K562 treated with DMSO at 1 percent for 12 hours (cell line): ENCODE results near the gene RNF5. TPM values are rescaled to one million over a fixed set of nuclear protein-coding genes. Genes with fewer than 3 reads are reported as not detected.

Experiments
- total RNA-seq: library from RNA; unstranded; fragments of 300-600 nt; gene quantifications from 2 replicates; pipeline ENCODE4 v1.2.3, GENCODE V29; 2022; ENCODE audit not compliant: insufficient read depth

RNF5 gene
- total RNA-seq = 263 and 302 TPM in 2 replicates

GRCh38 chr6:32177788-32178546 is at the start of gene RNF5:
Gene RNF5, plus strand, starts transcription at chr6:32178405. Its CDS starts 107 bp downstream, at chr6:32178512.

GRCh38 chr6:32151863-32152768 is 26.1 kb upstream of the RNF5 start, which contains the start of gene PRRT1:
Gene PRRT1, minus strand, starts transcription at chr6:32151939. Its CDS starts 112 bp downstream, at chr6:32151827.

GRCh38 chr6:32153564-32154513 is 24.4 kb upstream of the RNF5 start, which contains the start of gene PPT2:
Gene PPT2, plus strand, starts transcription at chr6:32154141. Its CDS starts 454 bp downstream, at chr6:32154595.

GRCh38 chr6:32164295-32164694 is 13.9 kb upstream of the RNF5 start, which contains the start of gene EGFL8:
Gene EGFL8, plus strand, starts transcription at chr6:32164595. Its CDS starts 1,571 bp downstream, at chr6:32166166.

GRCh38 chr6:32175711-32176475 is 2.3 kb upstream of the RNF5 start, which contains the start of gene AGPAT1:
Gene AGPAT1, minus strand, starts transcription at chr6:32176084. Its CDS starts 4,588 bp downstream, at chr6:32171496.

GRCh38 chr6:32184084-32184640 is 6.0 kb downstream of the RNF5 start, which contains the start of gene AGER:
Gene AGER, minus strand, starts transcription at chr6:32184253. Its CDS starts 31 bp downstream, at chr6:32184222.

GRCh38 chr6:32190054-32190851 is 12.0 kb downstream of the RNF5 start, which contains the start of gene PBX2:
Gene PBX2, minus strand, starts transcription at chr6:32190202. Its CDS starts 287 bp downstream, at chr6:32189915.

GRCh38 chr6:32192608-32193039 is 14.4 kb downstream of the RNF5 start, which contains the start of gene GPSM3:
Gene GPSM3, minus strand, starts transcription at chr6:32192643. Its CDS starts 130 bp downstream, at chr6:32192513.

GRCh38 chr6:32223258-32224235 is 45.3 kb downstream of the RNF5 start, which contains the start of gene NOTCH4:
Gene NOTCH4, minus strand, starts transcription at chr6:32224067. Its CDS starts 139 bp downstream, at chr6:32223928.

Other genes with a start within 250 kb of the RNF5 start
- gene CFB, start 232.3 kb upstream of the RNF5 start, total RNA-seq = 1.1 TPM in 1 of 2 replicates, not detected in the other
- 77.2 and 101 TPM in 2 replicates for gene NELFE, start 219.4 kb upstream of the RNF5 start, total RNA-seq
- gene SKIC2, start 219.2 kb upstream of the RNF5 start, total RNA-seq = 52.5 and 70.7 TPM in 2 replicates
- gene DXO, start 206.3 kb upstream of the RNF5 start, total RNA-seq = 16.1 and 31.2 TPM in 2 replicates
- gene C4A, start 196.3 kb upstream of the RNF5 start, total RNA-seq = 1.9 and 6.4 TPM in 2 replicates
- gene C4B, start 163.6 kb upstream of the RNF5 start, total RNA-seq = 3.6 and 5.9 TPM in 2 replicates
- gene CYP21A2, start 140.0 kb upstream of the RNF5 start, total RNA-seq = 0.72 TPM in 1 of 2 replicates, not detected in the other
- 19.3 and 23.3 TPM in 2 replicates for gene TNXB, start 69.1 kb upstream of the RNF5 start, total RNA-seq
- 63.5 and 117 TPM in 2 replicates for gene ATF6B, start 50.2 kb upstream of the RNF5 start, total RNA-seq
- gene FKBPL, start 48.1 kb upstream of the RNF5 start, total RNA-seq = 21.4 and 31.3 TPM in 2 replicates
- gene PRRT1, start 26.5 kb upstream of the RNF5 start, total RNA-seq = 3.4 and 11.2 TPM in 2 replicates
- gene PPT2, start 24.3 kb upstream of the RNF5 start, total RNA-seq = 31.6 and 41.3 TPM in 2 replicates
- 9.4 and 17.1 TPM in 2 replicates for gene EGFL8, start 13.8 kb upstream of the RNF5 start, total RNA-seq
- gene AGPAT1, start 2.3 kb upstream of the RNF5 start, total RNA-seq = 99.4 and 156 TPM in 2 replicates
- gene AGER, start 5.8 kb downstream of the RNF5 start, total RNA-seq = 5.5 and 8.8 TPM in 2 replicates
- 28.1 and 63.5 TPM in 2 replicates for gene PBX2, start 11.8 kb downstream of the RNF5 start, total RNA-seq
- gene GPSM3, start 14.2 kb downstream of the RNF5 start, total RNA-seq = 48.7 and 51.1 TPM in 2 replicates
- gene NOTCH4, start 45.7 kb downstream of the RNF5 start, total RNA-seq = 2.4 and 3.7 TPM in 2 replicates
- not detected in 2 replicates for gene TSBP1, start 193.5 kb downstream of the RNF5 start, total RNA-seq
- gene BTNL2, start 228.8 kb downstream of the RNF5 start, total RNA-seq = not detected in 2 replicates